Astrocyte of the spinal cord (primary cell): Measurements from ENCODE around the gene ZNF592.

Source experiments
- DNase-seq: peaks from one replicate; pipeline ENCODE4 v3.0.0; 2011; ENCODE audit warnings: low read depth, low spot score
- H3K4me3 ChIP-seq: 2 replicates; pipeline ENCODE4 v1.5.1; 2011; ENCODE audit warnings: low read depth, mild to moderate bottlenecking, low read length, moderate library complexity
- CTCF ChIP-seq: IDR thresholded peaks from 2 replicates; pipeline ENCODE4 v1.5.1; 2012; ENCODE audit warnings: low read depth, mild to moderate bottlenecking, low read length, inconsistent platforms
- in situ Hi-C: cut with HindIII; loops from 2 replicates; pipeline ENCODE4 v1.10.0; 2017; ENCODE audit warnings: low sequenced_read_pairs

The ZNF592 gene

GRCh38 chr15:84798436-84798946, 50.1 kb downstream of the ZNF592 start:
- in situ Hi-C loops, result no loop called here

GRCh38 chr15:84799511-84800187, 51.3 kb downstream of the ZNF592 start:
- H3K4me3 ChIP-seq, result no peak overlapping the region
- DNase-seq, result no peak
- in situ Hi-C loops, result no loop called here
- no peak for TF ChIP-seq CTCF

More at GRCh38 chr15:84798436-84798946, 50.1 kb downstream of the ZNF592 start:
- TF ChIP-seq CTCF, result no peak
- H3K4me3 ChIP-seq, result no peak overlapping the region
- DNase-seq, result no peak

GRCh38 chr15:84800365-84800806, 52.0 kb downstream of the ZNF592 start:
- H3K4me3 ChIP-seq, result no peak overlapping the region
- no peak for DNase-seq
- no peak for TF ChIP-seq CTCF
- in situ Hi-C loops, result no loop called here

GRCh38 chr15:84804005-84804900, 55.9 kb downstream of the ZNF592 start:
- no peak for TF ChIP-seq CTCF
- in situ Hi-C loops, result no loop called here
- no peak overlapping the region for H3K4me3 ChIP-seq
- no peak for DNase-seq

- H3K4me3 ChIP-seq, result no peak overlapping the region
- no peak for TF ChIP-seq CTCF
- in situ Hi-C loops, result no loop called here
- DNase-seq, result no peak
These were observed 56.8 kb downstream of the ZNF592 start for GRCh38 chr15:84805221-84805620.

GRCh38 chr15:84807228-84807627, 58.8 kb downstream of the ZNF592 start:
- TF ChIP-seq CTCF, result no peak
- in situ Hi-C loops, result no loop called here
- H3K4me3 ChIP-seq, result no peak overlapping the region
- no peak for DNase-seq
